ENCODE data around the gene SLC4A11.

Gene SLC4A11

DNA sequence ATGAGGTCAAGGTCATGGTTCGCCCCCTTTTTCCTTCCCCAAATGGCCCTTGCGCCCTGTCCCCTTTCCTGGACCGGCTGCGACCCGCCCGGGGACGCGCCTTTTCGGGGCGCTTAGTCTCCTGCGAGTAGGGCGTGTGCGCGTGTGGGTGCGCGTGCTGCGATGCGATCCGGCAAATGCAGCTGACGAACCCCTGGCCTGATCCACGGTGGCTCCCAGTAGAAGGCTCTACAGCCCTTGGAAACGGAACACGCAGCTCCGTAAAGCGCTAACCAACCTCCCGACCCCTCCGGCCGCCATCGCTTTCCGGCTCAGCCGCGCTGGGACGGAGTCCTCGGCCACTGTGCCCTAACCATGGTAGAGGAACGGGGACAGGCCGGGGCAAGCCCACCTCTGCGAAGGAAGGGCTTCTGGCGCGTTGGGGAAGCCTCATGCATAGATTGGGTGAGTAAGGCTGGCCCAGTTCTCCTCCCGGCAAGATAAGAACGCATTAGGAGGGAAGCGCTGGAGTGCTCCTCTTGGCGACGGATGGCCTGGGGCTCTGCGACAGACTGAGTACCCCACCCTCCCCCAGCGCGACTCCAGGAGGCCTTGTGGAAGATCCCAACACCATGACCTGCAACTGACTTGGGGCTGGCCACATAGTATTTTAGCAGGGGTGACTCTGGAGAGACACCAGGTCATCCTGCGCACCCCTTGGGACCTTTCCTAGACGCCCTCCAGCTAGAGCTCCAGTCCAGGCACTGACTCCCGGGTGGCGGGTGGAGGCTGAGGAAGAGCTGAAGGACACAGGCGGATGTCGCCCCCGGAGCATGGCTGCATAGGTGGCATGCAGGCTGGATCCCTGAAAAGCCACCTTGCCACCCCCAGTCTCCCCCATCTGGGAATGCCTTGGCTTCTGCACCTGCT, 1.1 kb upstream of the SLC4A11 start:
- no peak for FAIRE-seq
- no peak for DNase-seq (ENCODE audit: insufficient read length, low spot score)
- TF ChIP-seq, protein P1, sequence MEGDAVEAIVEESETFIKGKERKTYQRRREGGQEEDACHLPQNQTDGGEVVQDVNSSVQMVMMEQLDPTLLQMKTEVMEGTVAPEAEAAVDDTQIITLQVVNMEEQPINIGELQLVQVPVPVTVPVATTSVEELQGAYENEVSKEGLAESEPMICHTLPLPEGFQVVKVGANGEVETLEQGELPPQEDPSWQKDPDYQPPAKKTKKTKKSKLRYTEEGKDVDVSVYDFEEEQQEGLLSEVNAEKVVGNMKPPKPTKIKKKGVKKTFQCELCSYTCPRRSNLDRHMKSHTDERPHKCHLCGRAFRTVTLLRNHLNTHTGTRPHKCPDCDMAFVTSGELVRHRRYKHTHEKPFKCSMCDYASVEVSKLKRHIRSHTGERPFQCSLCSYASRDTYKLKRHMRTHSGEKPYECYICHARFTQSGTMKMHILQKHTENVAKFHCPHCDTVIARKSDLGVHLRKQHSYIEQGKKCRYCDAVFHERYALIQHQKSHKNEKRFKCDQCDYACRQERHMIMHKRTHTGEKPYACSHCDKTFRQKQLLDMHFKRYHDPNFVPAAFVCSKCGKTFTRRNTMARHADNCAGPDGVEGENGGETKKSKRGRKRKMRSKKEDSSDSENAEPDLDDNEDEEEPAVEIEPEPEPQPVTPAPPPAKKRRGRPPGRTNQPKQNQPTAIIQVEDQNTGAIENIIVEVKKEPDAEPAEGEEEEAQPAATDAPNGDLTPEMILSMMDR (IDR thresholded peaks at IDR 0.05; ENCODE audit: insufficient read depth, missing control alignments): no peak

DNA sequence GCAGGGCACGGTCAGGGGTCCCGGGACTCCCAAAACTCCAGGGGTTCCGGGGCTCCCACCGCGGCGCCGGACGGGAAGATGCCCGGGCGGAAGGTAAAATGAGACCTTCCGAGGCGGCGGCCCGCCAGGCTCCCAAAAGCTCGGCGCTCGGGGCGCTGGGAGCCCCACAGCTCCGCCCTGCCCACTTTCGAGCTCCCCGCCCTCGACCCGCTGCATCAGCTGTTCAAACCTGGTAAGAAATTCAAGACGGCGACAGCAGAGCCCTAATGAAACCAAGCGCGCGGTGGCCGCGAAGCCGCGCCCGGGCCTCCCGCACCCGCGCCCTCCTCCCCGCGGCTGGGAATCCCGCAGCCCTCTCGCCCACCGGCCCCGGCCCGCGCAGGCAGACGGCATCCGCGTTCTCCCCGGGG, 369 bp downstream of the SLC4A11 start:
- no peak for FAIRE-seq
- TF ChIP-seq, protein P1 (IDR thresholded peaks at IDR 0.05; ENCODE audit: insufficient read depth, missing control alignments): no peak
- DNase-seq (ENCODE audit: insufficient read length, low spot score): no peak

- no peak for FAIRE-seq
- no peak for DNase-seq (ENCODE audit: insufficient read length, low spot score)
- TF ChIP-seq, protein P1 (IDR thresholded peaks at IDR 0.05; ENCODE audit: insufficient read depth, missing control alignments): no peak
Observed at GRCh38 chr20:3237958-3238615, 903 bp downstream of the SLC4A11 start.

DNA sequence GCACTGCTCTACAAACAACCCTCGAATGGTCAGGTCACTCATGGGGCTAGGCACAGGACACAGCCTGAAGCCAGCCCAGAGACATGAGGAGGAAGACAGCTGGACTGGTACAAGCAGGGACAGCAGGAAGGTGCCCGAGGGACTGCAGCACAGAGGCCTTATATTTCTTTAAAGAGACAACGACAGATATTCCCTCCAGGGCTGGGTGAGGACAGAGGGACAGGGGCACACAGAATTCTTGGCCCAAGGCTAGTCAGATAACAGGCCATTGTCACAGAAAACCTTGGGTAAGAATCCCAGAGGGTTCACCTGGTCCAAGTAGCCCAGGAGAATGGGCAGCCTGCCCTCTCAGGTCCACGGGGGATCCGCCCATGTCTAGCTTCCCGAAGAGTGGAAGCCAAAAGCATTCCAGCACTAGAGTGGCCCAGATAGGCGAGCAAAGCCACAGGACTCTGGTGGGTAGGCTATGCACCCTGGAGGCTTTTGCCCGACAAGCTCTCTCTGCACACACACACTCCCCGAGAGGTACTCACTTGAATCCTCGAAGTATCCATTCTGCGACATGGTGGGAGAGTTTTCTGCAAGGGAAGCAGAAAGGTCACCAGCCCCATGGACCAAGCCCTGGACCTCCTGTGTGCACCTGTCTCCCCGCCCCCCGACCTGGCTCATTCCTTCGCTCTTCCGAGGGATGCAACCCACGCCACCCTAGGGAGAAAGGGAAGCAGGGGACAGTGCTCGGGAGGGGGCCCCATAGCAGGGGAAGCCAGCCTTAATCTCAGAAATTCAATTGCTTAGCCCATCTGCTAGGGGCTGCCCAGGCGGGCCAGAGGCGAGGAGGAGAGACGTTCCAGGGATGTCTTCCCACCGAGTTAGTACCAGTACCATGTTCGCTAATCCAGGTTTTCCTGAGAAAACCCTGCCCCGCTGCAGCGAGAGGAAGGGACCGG, 1.7 kb downstream of the SLC4A11 start:
- no peak for DNase-seq (ENCODE audit: insufficient read length, low spot score)
- TF ChIP-seq, protein P1 (IDR thresholded peaks at IDR 0.05; ENCODE audit: insufficient read depth, missing control alignments): no peak
- no peak for FAIRE-seq

DNA sequence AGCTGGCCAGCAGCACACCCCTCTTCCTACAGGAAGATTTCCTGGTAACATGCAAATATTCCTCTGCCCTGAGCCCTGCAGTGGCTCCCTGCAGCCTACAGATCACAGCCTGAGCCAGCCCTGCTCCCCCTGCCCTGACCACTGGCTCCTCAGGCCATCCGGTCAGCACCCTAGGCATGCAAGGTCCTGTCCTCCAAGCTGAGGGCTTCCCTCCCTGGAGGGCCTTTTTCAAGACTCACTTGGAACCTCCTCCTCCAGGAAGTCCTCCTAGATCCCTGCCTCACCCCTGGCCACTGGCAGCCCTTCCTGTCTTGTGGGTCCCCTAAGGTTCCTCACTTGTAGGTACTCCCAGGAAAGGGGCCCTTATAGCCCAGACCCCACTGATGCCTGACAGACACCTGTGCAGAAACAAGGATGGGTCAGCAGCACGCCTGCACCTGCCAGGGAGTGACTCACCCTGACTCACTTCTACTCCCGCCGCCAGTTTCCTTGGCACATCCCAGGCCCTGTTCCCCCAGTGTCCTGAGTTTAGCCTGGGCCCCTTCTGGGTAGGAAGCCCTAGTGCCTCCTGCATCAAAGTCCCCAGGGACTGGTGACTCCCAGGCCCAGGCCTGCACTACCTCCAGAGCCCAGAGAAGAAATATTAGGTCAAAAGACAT, 3.2 kb downstream of the SLC4A11 start:
- DNase-seq (ENCODE audit: insufficient read length, low spot score): no peak
- no peak for FAIRE-seq
- TF ChIP-seq, protein P1 (IDR thresholded peaks at IDR 0.05; ENCODE audit: insufficient read depth, missing control alignments): no peak

DNA sequence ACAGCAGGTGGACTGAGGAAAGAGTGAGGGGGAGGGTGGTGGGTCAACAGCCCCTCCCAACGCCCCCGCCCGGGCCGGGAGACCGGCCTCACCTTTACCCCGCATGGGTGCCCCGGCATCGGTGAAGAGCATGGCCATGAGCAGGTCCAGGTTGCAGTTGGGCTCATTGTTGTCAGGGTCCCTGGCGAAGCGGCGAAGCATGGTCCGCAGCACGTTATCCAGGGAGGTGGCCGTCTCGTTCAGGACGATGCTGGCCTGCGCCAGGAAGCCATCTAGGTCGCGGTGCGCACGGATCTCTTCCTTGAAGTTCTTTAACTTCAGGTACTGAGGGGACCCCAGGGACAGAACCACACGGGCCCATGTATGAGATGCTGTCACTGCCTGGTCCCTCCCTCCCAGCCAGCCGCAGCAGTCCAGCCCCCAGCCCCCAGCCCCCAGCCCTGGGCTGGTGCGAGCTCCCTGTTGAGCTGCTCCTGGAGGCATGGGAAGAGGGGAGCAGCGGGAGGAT, 4.9 kb downstream of the SLC4A11 start:
- no peak for DNase-seq (ENCODE audit: insufficient read length, low spot score)
- TF ChIP-seq, protein P1 (IDR thresholded peaks at IDR 0.05; ENCODE audit: insufficient read depth, missing control alignments): no peak
- FAIRE-seq: no peak
